ENCODE results near the gene MMP23B.
"Not testable (repeated sequence)": the region's sequence is repeated elsewhere in the genome, so short reads cannot be mapped to it uniquely, and the experiment has no call there.

Gene MMP23B

DNA sequence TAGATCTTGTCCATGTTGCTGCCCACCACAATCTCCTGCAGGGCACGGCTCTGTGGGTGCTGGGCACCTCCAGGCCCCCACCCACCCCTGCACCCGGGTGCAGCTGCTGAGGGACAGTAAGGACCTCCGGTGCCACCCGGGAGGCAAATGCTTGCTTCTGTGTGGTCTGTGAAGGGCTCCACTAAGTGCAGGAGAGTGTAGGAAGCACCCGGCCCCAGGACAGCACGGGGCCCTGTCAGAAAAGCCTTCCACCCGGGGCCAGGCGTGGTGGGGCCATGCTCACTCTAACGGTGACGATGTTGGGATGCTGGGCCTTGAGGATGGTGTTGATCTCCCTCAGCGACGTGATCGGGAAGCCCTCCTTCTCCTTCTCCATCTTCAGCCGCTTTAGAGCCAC lies 5.5 kb downstream of the MMP23B start:
- not testable (repeated sequence) for H3K9me3 ChIP-seq (ENCODE audit: insufficient read depth, low read depth, low read length); H3K36me3 ChIP-seq (ENCODE audit: insufficient read depth, low read length); H3K4me1 ChIP-seq (ENCODE audit: insufficient read depth, low read length, poor library complexity, severe bottlenecking); H3K9me2 ChIP-seq (replicated peaks; ENCODE audit: low read depth, low read length); H3K4me2 ChIP-seq (ENCODE audit: low read depth, low read length, poor library complexity, severe bottlenecking); H3K4me3 ChIP-seq (ENCODE audit: low read length, poor library complexity, severe bottlenecking); H3K9ac ChIP-seq (ENCODE audit: low read depth, low read length, poor library complexity, severe bottlenecking); H2AFZ ChIP-seq (ENCODE audit: low read length); H3K79me2 ChIP-seq (ENCODE audit: insufficient read depth, low read length); H3F3A ChIP-seq (ENCODE audit: low read depth); H4K20me1 ChIP-seq (ENCODE audit: insufficient read depth, low read length, poor library complexity, severe bottlenecking); H3K27me3 ChIP-seq (ENCODE audit: insufficient read depth, low read length, poor library complexity, severe bottlenecking)

DNA sequence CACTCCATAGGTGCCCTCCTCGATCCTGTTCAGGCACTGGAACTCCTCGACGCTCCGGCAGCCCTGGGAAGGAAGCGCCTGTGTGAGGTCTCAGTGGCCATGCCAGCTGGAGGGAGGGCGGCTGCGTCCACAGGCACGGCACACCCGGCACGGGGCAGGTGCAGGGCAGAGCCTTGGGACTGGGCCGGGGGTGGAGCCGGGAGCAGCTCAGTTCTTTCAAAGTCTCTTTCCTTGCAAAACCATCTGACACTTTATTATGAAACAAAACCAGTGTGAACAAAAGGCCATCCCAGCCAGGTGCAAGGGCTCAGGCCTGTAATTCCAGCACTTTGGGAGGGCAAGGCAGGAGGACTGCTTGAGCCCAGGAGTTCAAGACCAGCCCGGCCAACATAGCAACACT lies 6.6 kb downstream of the MMP23B start:
- H3K4me3 ChIP-seq (ENCODE audit: low read length, poor library complexity, severe bottlenecking); H3K9ac ChIP-seq (ENCODE audit: low read depth, low read length, poor library complexity, severe bottlenecking); H3K27me3 ChIP-seq (ENCODE audit: insufficient read depth, low read length, poor library complexity, severe bottlenecking); H2AFZ ChIP-seq (ENCODE audit: low read length); H3K79me2 ChIP-seq (ENCODE audit: insufficient read depth, low read length); H3K9me3 ChIP-seq (ENCODE audit: insufficient read depth, low read depth, low read length); H3K36me3 ChIP-seq (ENCODE audit: insufficient read depth, low read length); H3K4me2 ChIP-seq (ENCODE audit: low read depth, low read length, poor library complexity, severe bottlenecking); H3K4me1 ChIP-seq (ENCODE audit: insufficient read depth, low read length, poor library complexity, severe bottlenecking); H3F3A ChIP-seq (ENCODE audit: low read depth); H4K20me1 ChIP-seq (ENCODE audit: insufficient read depth, low read length, poor library complexity, severe bottlenecking); H3K9me2 ChIP-seq (replicated peaks; ENCODE audit: low read depth, low read length): not testable (repeated sequence)

DNA sequence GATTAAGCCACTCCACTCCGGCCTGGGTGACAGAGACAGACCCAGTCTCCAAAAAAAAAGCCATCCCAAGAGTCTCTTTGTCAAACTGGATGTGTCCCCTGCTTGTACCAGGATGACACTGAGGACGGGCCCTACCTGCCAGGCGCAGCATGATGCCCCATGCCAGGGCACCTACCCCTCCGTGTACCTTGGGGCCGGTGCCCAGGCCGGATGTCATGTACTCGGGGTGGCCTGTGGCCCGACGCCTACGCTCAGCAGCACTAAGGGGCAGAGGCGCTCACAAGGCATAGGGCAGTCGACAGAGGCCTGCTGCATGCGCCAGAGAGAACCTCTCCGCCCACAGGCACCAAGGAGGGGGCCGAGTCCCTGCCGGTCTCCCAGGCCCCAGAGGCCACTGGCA lies 7.4 kb downstream of the MMP23B start:
- not testable (repeated sequence) for H3K36me3 ChIP-seq (ENCODE audit: insufficient read depth, low read length); H3K4me1 ChIP-seq (ENCODE audit: insufficient read depth, low read length, poor library complexity, severe bottlenecking); H2AFZ ChIP-seq (ENCODE audit: low read length); H3K4me3 ChIP-seq (ENCODE audit: low read length, poor library complexity, severe bottlenecking); H3K27me3 ChIP-seq (ENCODE audit: insufficient read depth, low read length, poor library complexity, severe bottlenecking); H3K79me2 ChIP-seq (ENCODE audit: insufficient read depth, low read length); H4K20me1 ChIP-seq (ENCODE audit: insufficient read depth, low read length, poor library complexity, severe bottlenecking); H3K9ac ChIP-seq (ENCODE audit: low read depth, low read length, poor library complexity, severe bottlenecking); H3K4me2 ChIP-seq (ENCODE audit: low read depth, low read length, poor library complexity, severe bottlenecking); H3K9me2 ChIP-seq (replicated peaks; ENCODE audit: low read depth, low read length); H3K9me3 ChIP-seq (ENCODE audit: insufficient read depth, low read depth, low read length); H3F3A ChIP-seq (ENCODE audit: low read depth)

DNA sequence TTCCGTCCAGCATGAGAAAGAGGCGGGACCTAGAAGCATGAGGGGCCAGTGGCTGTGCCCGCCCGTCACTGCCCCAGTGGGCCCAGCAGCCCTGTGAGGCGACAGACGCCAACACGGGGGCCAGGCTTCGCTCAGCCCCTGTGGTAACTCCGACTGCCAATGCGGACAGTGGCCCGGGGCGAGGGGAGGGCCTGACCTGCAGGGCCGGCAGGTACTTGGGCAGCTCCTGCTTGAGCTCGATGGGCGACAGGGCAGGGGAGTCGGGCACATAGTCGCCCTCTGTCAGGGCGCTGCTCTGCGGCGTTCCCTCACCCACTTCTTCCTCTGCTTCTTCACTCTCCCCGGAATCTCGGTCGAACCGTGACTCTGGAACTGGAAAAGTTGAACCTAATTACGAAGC lies 8.1 kb downstream of the MMP23B start:
- H2AFZ ChIP-seq (ENCODE audit: low read length); H3F3A ChIP-seq (ENCODE audit: low read depth); H3K79me2 ChIP-seq (ENCODE audit: insufficient read depth, low read length); H3K4me1 ChIP-seq (ENCODE audit: insufficient read depth, low read length, poor library complexity, severe bottlenecking); H3K9me3 ChIP-seq (ENCODE audit: insufficient read depth, low read depth, low read length); H3K9me2 ChIP-seq (replicated peaks; ENCODE audit: low read depth, low read length); H3K4me2 ChIP-seq (ENCODE audit: low read depth, low read length, poor library complexity, severe bottlenecking); H4K20me1 ChIP-seq (ENCODE audit: insufficient read depth, low read length, poor library complexity, severe bottlenecking); H3K36me3 ChIP-seq (ENCODE audit: insufficient read depth, low read length); H3K9ac ChIP-seq (ENCODE audit: low read depth, low read length, poor library complexity, severe bottlenecking); H3K27me3 ChIP-seq (ENCODE audit: insufficient read depth, low read length, poor library complexity, severe bottlenecking); H3K4me3 ChIP-seq (ENCODE audit: low read length, poor library complexity, severe bottlenecking): not testable (repeated sequence)

DNA sequence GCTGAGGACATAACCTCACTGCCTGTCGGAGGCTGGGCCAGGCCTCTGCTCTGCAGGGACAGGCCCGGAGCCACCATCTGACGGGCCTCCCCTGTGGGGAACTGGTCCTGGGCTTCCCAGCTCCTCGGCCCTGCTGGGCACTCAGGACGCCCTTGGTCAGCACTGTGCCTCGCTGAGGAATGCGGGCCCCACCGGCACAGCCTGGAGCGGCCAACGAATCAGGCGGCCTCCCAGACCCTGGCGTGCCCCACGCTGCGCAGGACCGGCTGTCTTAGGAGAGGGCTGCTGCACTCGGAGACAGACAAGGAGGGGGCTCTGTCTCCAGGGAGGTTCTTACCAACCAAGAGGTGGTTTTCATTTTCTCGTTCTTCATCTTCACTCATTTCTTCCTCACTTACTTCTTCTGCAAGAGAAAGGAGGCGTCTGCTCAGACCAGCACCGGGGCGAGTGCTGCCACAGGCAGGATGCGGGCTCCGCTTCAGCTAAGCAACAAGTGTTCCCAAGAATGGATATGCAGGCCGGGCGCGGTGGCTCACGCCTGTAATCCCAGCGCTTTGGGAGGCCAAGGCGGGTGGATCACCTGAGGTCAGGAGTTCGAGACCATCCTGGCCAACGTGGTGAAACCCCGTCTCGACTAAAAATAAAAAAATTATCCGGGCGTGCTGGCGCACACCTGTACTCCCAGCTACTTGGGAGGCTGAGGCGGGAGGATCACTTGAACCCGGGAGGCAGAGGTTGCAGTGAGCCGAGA lies 8.9 kb downstream of the MMP23B start:
- H3K4me2 ChIP-seq (ENCODE audit: low read depth, low read length, poor library complexity, severe bottlenecking); H3K79me2 ChIP-seq (ENCODE audit: insufficient read depth, low read length); H3K9me3 ChIP-seq (ENCODE audit: insufficient read depth, low read depth, low read length); H3K36me3 ChIP-seq (ENCODE audit: insufficient read depth, low read length); H2AFZ ChIP-seq (ENCODE audit: low read length); H3F3A ChIP-seq (ENCODE audit: low read depth); H3K4me3 ChIP-seq (ENCODE audit: low read length, poor library complexity, severe bottlenecking); H3K4me1 ChIP-seq (ENCODE audit: insufficient read depth, low read length, poor library complexity, severe bottlenecking); H3K27me3 ChIP-seq (ENCODE audit: insufficient read depth, low read length, poor library complexity, severe bottlenecking); H3K9me2 ChIP-seq (replicated peaks; ENCODE audit: low read depth, low read length); H3K9ac ChIP-seq (ENCODE audit: low read depth, low read length, poor library complexity, severe bottlenecking); H4K20me1 ChIP-seq (ENCODE audit: insufficient read depth, low read length, poor library complexity, severe bottlenecking): not testable (repeated sequence)

DNA sequence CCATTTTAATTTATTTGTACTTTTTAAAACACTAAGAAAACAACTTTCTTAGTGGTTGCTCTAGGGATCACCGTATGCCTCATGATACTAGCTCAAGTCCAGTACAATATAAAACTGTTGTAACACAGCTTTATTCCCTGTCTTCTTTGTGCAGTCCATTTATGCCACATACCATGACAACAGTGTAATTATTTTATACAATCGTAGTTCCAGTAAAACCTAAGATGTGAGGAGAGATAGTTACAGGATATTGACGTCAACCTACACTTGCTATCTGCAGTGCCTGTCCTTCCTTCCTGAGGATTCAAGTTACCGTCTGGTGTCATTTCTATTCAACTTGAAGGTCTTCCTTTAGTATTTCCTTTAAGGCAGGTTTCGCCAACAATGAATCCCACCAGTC lies 14.4 kb downstream of the MMP23B start:
- not testable (repeated sequence) for H4K20me1 ChIP-seq (ENCODE audit: insufficient read depth, low read length, poor library complexity, severe bottlenecking); H3K9ac ChIP-seq (ENCODE audit: low read depth, low read length, poor library complexity, severe bottlenecking); H3K4me3 ChIP-seq (ENCODE audit: low read length, poor library complexity, severe bottlenecking); H3K4me2 ChIP-seq (ENCODE audit: low read depth, low read length, poor library complexity, severe bottlenecking); H3K27me3 ChIP-seq (ENCODE audit: insufficient read depth, low read length, poor library complexity, severe bottlenecking); H3K9me3 ChIP-seq (ENCODE audit: insufficient read depth, low read depth, low read length); H3F3A ChIP-seq (ENCODE audit: low read depth); H3K79me2 ChIP-seq (ENCODE audit: insufficient read depth, low read length); H3K4me1 ChIP-seq (ENCODE audit: insufficient read depth, low read length, poor library complexity, severe bottlenecking); H3K9me2 ChIP-seq (replicated peaks; ENCODE audit: low read depth, low read length); H2AFZ ChIP-seq (ENCODE audit: low read length)
- H3K36me3 ChIP-seq (ENCODE audit: insufficient read depth, low read length), result peaks cover 17% of the 10 kb centered on the region; the same call in 1 of the 2 replicates

DNA sequence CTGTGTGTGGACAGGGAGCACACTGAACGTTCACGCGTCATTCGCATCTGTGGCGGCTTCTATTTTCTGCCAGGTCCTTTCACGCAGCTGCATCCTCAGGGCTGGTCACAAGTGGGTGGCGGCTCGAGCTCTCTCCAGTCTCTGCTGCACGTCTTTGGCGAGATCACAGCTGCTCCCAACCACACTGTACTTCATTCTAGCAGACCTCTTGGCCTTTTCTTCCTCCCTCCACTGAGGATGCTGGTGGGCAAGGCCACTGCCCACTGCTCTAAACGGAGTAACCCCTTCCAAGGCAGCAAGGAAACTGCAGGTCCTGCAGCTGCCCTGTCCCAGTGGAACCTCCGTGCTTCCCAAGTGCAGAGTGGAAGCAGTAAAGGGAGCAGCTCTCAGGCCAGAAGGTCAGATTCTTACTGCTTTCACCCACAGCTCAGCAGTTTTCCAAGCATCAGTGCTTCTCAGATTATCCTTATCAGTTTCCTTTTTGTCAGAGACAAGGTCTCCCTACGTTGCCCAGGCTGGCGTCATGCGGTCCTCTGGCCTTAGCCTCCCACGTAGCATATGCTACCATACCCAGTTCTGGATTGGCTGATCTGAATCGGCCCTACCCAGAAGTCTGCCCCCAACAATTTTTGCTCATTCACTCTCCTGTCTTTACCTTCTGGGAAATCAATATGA lies 15.7 kb downstream of the MMP23B start:
- not testable (repeated sequence) for H3F3A ChIP-seq (ENCODE audit: low read depth); H3K9ac ChIP-seq (ENCODE audit: low read depth, low read length, poor library complexity, severe bottlenecking)
- H3K36me3 ChIP-seq (ENCODE audit: insufficient read depth, low read length), result peaks cover 30% of the 10 kb centered on the region; the same call in 1 of the 2 replicates

More for the DNA sequence above, 15.7 kb downstream of the MMP23B start:
- not testable (repeated sequence) for H4K20me1 ChIP-seq (ENCODE audit: insufficient read depth, low read length, poor library complexity, severe bottlenecking); H3K27me3 ChIP-seq (ENCODE audit: insufficient read depth, low read length, poor library complexity, severe bottlenecking); H3K9me3 ChIP-seq (ENCODE audit: insufficient read depth, low read depth, low read length); H3K4me3 ChIP-seq (ENCODE audit: low read length, poor library complexity, severe bottlenecking); H3K79me2 ChIP-seq (ENCODE audit: insufficient read depth, low read length); H2AFZ ChIP-seq (ENCODE audit: low read length); H3K9me2 ChIP-seq (replicated peaks; ENCODE audit: low read depth, low read length); H3K4me1 ChIP-seq (ENCODE audit: insufficient read depth, low read length, poor library complexity, severe bottlenecking); H3K4me2 ChIP-seq (ENCODE audit: low read depth, low read length, poor library complexity, severe bottlenecking)

All from Loucy (cell line).